Stimulated activated naive CD8-positive, alpha-beta T cell treated with anti-CD3 and anti-CD28 coated beads, Interleukin-15, Interleukin-2, amounts not matched to agents 100 U/mL and 50 U/mL, for 24 hours (primary cell): Measurements from ENCODE around the gene OR2T29.
"Not testable (repeated sequence)": the region's sequence is repeated elsewhere in the genome, so short reads cannot be mapped to it uniquely, and the experiment has no call there.

ENCODE experiments used
- ATAC-seq: fragments of 150-1000 bp; cut with Tn5 transposase; one replicate; pipeline ENCODE4 v1.10.0; 2021
- DNase-seq: peaks from one replicate; pipeline ENCODE4 v3.0.0; 2021

Gene OR2T29, protein sequence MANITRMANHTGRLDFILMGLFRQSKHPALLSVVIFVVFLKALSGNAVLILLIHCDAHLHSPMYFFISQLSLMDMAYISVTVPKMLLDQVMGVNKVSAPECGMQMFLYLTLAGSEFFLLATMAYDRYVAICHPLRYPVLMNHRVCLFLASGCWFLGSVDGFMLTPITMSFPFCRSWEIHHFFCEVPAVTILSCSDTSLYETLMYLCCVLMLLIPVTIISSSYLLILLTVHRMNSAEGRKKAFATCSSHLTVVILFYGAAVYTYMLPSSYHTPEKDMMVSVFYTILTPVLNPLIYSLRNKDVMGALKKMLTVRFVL

DNA sequence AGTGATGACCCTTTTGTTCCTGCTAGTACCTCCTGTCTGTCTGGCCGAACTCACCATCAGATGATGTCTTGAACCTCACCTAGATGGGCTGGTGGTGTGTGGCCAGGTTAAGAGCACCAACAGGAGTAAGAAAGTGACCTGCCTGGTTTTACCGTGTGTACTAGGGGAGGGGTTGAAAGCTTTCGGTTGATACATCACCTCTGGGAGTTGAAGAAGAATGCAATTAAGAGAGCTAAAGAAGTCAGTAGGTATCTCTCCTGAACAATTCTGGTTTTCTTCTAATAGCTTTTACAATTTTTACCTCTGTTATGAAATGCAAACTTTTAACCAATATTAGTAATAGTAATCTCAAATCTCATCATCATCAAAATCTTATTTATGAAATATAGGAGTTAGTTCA, at the start of gene OR2T29:
Gene OR2T29, minus strand, starts transcription at position 101 of the 400 bp plus-strand sequence. CDS start 3,281 bp downstream, outside the sequence.
- not testable (repeated sequence) for ATAC-seq, DNase-seq

DNA sequence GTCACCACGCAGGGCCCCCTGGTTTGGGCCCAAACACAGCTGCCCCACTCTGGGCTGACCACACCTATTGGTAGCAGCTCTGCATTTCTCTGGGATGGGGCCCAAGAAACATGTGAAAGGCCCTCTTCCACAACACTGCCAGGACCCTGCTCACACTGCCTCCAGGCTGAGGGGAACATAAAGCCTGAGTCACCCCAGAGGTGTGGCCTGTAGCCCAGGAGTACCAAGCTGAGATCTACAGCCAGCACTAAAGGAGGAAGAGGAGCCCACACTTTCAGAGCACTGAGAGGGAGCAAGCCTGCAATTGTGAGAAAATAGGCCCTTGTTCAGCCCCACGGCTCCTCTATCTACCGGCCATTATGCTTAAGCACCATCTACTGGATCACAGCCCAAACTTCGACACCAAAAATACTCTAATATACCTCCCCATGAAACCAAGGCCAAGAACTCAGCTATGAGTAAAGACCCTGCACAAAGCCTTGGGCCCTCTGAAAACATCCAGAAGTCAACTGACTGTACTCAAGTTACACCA, 49.4 kb upstream of the OR2T29 start:
- peak; percentile 95 for ATAC-seq
- DNase-seq = peak; percentile 33

DNA sequence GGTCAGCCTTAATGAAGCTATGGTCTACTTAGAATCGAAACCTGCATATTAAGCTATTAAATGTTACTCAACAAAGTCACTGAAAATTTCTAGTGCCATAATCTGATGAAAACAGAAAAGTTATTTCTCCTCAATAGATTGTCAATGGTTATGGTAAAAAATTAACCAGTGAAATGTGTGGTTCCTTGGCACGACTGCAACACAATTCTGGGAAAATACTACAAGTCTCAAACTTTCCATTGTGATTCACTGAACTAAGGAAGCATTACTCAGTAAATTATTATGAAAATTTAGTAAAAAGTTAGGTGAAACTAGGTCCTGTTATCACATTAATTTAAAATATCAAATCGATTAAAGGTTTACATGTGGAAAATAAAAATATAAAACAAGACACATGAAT, 47.7 kb upstream of the OR2T29 start:
- DNase-seq (no peak), ATAC-seq (no peak)

DNA sequence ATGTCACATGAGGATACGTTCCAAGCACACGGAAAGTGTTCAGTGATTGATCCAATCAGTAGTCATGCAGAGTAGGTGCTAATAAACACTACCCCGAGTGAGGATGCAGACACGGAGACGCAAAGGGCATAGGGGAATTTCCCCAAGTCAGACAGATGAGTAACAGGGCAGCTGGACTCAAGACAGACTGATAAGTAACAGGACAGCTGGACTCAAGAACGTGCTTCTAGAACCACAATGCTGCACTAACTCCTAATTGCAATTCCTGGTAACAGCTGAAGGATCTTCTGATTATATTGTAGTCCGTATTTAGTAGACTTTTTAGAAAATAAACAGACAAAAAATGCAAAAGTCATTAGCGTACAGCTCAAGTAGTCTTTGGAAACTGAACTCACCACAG, 36.8 kb upstream of the OR2T29 start:
- ATAC-seq (no peak), DNase-seq (no peak)

DNA sequence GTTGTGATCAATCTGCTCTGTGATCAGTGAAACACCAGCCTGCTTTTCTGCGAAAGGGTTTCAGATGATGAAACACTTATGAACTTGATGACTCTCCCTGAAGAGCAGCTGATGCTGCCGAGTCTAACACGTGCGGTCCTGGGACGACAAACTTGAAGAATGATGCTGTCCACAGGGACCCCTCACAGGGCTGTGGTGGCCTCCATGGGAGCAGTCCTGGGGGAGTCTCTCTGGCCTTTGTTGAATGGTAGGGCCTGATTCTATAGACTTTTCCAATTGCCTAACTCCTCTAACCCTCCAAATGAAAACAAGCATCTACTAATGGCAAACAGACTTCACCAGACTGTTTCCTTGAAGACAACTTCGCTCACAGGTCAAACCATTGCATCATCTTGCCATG, 35.0 kb upstream of the OR2T29 start, which contains the start of gene OR2T10:
Gene OR2T10, minus strand, starts transcription at position 112 of the 400 bp plus-strand sequence. CDS start 3,932 bp downstream, outside the sequence.
- ATAC-seq (no peak), DNase-seq (no peak)

DNA sequence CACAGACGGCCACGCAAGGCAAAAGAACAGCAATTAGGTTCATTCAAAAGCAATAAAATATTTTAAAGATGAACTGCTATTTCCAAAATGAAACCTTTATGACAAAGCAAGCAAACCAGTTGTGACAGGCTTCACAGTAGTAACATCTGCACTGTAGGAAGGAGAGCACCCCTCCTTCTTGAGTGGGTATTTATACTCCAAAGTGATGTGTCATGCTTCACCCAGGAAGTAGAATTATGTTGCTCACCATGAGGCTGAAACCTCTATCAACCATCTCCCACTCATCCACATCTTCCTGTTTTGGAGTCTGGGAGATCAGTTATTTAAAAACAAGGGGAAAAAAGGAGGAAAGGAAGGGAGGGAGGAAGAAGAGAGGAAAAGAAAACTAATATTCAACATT, 34.0 kb upstream of the OR2T29 start:
- ATAC-seq = no peak

DNA sequence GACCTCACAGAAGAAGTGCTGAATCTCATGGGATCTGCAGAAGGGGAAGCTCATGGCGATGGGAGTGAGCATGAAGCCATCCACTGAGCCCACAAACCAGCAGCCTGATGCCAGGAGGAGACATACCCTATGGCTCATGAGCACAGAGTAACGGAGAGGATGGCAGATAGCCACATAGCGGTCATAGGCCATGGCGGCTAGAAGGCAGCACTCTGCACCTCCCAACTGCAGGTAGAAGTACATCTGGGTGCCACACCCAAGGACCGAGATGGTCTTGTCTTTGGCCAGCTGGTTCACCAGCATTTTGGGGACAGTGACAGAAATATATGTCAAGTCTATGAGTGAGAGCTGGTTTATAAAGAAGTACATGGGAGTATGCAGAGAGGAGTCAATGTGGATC, 30.7 kb upstream of the OR2T29 start:
- ATAC-seq = no peak
- DNase-seq = no peak

More for the DNA sequence above, 34.0 kb upstream of the OR2T29 start:
- DNase-seq = no peak

DNA sequence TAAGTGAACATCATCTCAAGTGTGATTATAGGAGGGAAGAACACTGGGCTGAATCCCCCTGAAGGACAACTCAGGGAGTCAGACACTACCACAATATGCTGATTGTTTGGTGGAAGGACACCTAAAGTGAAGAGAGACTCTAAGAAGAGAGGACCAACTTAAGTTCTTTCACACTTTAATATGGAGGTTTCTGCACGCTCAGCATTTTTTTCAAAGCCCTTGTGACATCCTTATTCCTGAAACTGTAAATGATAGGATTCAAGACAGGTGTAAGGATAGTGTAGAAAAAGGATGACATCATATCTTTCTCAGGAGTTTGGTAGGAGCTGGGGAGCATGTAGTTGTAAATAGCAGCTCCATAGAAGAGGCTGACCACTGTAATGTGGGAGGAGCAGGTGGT, 30.1 kb upstream of the OR2T29 start:
- no peak for DNase-seq
- no peak for ATAC-seq

DNA sequence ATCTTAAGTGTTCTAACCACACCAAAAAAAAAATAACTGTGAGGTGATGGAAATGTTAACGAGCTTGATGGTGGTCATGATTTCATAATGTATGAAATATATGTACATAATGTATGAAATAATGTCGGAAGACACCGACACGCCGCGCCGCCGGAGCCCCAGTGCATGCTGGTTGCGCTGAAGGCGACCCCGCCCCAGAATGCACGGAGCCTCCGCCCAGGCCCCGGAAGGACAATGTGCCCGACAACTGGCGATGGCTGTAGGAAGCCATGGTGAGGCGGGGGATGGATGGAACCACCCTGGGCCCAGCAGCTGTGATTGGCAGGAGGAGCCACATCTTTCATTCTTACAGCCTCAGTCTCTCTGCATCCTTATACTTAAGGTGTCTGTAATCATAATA, 27.5 kb upstream of the OR2T29 start:
- ATAC-seq = no peak

DNA sequence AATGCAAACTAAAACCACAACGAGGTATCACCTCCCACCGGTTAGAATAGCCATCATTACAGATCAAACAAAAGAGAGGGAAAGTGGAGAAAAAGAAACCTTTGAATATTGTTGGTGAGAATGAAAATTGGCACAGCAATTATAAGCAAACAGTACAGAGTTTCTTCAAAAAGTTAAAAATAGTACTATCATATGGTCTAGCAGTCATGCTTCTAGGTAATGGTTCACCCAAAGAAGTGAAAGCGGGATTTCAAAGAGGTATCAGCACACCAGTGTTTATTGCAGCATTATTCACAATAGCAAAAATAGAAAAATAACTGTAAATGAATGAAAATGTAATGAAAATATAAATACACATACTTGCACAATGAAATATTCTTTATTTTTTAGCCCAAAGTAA, 26.8 kb upstream of the OR2T29 start:
- no peak for DNase-seq
- no peak for ATAC-seq

More for the DNA sequence above, 27.5 kb upstream of the OR2T29 start:
- DNase-seq = no peak

DNA sequence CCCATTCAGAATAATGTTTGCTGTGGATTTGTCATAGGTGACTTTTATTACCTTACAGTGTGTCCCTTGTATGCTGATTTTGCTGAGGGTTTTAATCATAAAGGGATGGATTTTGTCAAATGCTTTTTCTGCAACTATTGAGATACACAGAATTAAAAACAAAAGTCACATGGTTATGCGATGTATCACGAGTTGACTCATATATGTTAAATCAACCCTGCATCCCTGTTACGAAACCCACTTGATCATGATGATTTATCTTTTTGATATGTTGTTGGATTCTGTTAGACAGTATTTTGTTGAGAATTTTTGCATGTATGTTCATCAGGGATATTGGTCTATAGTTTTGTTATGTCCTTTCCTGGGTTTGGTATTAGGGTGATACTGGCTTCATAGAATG, 22.7 kb upstream of the OR2T29 start:
- DNase-seq (no peak), ATAC-seq (no peak)

DNA sequence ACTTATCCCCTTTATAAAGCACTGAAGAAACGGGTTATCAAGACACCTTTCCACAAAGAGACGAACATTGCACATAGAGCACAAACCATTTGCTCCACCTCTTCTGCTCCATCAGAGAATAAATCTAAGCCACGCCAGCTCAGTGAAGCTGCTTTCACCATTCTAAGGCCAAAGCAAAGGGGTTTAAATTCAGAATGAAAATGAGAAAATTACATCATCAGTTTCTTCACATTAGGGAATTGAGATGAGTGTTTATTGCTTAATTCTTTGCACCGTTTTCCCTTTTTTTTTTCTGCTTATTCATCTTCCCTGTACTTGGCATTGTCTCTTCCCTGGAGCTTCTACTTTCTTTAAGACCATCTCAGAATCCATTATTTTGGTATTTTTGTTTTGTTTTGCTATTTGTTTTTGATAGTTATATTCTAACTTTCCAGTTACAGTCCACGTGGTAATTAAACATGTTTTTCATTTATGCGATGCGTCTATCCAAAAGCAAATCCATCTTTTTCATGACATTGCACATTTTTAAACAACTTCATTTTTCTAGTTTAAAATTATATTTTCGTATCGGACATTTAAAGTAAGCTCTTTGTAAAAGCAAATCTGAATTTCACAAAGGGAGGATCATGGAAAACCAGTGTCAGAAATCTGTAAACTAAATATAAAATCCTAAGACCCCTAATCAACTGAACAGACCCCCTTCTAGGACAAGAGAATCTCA, 13.8 kb upstream of the OR2T29 start:
- DNase-seq = no peak
- ATAC-seq = no peak

DNA sequence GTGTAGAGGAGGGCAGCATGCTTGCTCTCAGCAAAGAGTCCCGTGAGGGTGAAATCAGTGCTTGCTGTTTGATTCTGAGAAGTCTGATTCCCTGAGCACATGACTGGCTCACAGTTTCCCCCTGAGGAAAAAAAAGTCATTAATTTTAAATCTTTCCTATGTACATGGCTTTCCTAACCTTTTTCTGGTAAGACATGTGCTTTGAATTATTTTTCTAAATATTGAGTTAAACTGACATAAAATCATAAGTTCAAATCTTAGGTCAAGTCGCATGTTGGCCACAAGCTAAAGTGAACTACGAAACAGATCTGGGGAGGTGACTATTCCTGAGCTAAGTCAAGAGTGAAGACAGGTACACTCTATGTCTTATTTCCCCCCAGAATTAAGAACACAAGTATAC, 12.1 kb upstream of the OR2T29 start, which contains the start of gene OR2T34:
Gene OR2T34, minus strand, starts transcription at position 101 of the 400 bp plus-strand sequence. Its CDS starts 0 bp downstream, at position 101.
- ATAC-seq, DNase-seq: not testable (repeated sequence)

DNA sequence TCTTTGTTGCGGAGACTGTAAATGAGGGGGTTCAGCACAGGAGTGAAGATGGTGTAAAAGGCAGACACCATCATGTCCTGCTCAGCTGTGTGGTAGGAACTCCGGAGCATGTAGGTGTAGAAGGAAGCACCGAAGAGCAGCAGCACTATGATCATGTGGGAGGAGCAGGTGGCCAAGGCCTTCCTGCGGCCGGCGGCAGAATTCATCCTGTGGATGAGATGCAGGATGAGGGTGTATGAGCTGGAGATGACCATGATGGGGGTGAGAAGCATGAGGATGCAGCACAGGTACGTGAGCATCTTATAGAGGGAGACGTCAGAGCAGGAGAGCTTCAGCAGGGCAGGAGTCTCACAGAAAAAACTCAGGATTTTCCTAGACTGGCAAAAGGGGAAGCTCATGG, 11.3 kb upstream of the OR2T29 start:
- not testable (repeated sequence) for DNase-seq, ATAC-seq

DNA sequence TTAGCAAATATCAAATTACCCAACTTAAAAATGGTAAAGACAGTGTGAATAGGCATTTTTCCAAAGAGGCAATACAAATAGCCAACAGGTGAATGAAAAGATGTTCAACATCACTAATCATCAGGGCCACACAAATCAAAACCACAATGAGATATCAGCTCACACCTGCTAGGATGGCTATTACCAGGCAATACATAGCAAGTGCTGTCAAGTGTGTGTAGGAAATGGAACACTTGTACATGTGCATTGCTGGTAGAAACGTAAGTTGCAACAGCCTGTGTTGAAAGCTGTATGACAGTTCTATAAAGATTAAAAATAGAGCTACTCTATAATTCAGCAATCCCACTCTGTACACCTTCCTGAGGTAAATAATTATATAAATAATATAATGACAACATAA, 9.5 kb upstream of the OR2T29 start:
- DNase-seq, ATAC-seq: not testable (repeated sequence)

DNA sequence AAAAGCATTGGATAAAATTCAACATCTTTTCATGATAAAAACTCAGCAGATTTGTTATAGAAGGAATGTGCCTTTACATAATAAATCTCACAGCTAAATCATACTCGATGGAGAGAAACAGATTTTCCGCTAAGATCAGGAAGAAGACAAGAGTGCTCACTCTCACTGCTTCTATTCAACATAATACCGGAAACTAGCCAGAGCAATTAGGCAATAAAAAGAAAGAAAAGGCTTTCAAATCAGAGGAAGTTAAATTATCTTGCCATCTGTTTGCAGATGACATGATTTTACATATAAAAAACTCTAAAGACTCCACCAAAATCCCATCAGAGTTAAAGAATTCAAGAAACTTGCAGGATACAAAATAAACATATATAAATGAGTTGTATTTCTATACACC, 8.2 kb upstream of the OR2T29 start:
- not testable (repeated sequence) for DNase-seq, ATAC-seq

DNA sequence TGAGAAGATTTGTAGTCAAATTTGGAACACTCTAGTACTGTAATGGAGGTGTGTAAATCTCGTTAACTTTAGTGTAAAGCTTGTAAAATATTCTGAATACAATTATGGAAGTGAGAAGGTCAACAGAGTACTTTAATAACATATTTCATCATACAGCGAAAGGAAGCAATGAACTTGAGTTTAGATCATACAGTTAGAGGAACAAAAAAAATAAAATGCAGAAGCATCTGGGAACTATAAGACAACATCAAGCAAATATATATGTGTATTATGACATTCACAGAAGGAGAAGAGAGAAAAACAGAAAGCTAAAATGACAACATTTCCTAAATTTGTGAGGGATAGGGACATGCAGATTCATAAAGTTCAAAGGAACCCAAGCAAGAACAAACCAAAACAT, 6.5 kb upstream of the OR2T29 start:
- not testable (repeated sequence) for ATAC-seq, DNase-seq

DNA sequence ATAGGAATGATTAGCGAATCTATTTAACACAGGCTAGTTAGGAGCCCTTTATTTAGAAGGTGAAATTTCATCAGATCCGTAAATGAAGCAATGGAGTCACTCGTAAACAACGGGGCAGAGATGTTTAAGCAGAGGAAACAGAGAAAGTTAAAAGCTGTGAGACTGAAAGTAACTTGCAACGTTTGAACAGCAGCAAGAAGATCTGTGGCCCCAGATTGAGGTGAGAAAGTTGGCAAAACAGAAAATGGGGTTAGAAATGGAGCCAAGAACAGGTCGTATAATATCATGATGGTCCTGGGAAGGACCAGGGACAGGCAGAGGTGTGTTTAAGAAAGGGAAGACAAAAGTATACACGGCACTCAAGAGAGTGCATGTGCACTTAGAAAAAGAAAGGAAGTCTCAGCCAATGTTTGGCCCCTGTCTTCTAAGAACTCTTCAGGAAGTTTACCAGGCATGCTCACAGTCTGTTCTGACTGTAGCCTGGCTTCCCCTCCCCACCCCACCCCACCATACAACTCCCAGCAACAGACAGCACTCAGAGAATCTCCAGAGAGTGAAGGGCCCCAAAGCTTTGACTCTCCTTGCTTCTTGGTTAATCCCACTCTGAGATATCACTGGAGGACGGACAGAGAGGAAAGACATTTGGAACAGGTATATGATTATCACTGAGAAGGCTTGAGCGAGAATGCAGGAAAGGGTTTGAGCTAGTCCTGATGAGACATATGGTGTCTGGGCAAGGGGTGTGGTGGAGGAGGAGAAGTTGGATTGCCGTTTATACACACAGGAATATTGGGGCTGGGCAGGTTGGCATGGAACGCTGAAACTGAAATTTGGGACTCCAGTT, 3.2 kb upstream of the OR2T29 start:
- DNase-seq = not testable (repeated sequence)
- ATAC-seq = peak; percentile 90

DNA sequence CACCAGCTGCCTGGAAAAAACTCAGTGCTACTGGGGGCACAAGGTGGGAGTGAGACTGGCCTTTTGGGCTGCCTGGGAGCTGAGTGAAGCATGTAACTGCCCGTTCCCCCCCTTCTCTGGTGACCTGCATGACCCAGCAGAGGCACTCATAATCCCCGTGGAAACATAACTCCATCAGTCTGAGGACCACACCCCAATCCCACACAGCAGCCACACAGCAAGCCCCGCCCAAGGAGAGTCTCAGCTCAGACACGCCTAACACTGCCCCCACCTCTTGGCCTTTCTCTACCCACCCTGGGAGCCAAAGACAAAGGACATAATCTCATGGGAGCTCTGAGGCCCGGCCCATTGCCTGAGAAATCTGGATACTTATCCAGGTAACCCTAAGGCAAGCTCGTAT, 11.5 kb downstream of the OR2T29 start:
- ATAC-seq = not testable (repeated sequence)

DNA sequence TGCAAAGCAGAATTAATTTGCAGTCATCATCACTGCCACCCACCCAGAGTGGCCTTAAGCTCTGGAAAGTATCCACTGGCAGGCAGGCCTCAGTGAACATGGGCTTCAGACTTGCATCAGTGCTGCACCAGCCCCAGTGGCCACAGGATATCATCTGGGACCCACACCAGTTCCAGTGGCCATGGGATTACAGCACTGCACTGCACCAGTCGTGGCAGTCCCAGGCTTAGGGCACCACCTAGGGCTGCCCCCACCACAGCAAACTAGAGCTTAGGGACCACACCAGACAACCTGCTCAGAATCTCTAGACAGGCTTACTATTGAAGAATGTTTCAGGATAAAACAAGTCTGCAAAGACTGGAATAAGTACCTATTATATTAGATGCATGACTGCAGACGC, 15.2 kb downstream of the OR2T29 start:
- not testable (repeated sequence) for DNase-seq, ATAC-seq

More for the DNA sequence above, 11.5 kb downstream of the OR2T29 start:
- not testable (repeated sequence) for DNase-seq

DNA sequence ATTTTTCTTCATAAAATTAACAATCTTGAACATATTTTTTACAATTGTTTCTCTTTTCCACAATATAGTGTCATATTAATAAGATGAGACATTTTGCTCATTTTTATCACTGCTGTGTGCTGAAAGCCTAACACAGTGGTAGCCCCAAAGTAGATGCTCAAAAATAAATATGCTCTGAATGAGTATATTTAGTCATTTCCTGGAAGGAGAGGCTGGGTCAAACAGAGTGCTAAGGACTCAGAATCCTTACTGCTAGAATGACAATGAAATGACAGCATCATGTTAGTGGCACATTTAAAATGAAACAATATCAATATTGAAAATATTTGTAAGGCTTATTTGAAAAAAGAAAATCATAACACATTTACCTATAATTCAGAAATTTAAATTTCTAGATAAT, 25.1 kb downstream of the OR2T29 start:
- not testable (repeated sequence) for DNase-seq, ATAC-seq

DNA sequence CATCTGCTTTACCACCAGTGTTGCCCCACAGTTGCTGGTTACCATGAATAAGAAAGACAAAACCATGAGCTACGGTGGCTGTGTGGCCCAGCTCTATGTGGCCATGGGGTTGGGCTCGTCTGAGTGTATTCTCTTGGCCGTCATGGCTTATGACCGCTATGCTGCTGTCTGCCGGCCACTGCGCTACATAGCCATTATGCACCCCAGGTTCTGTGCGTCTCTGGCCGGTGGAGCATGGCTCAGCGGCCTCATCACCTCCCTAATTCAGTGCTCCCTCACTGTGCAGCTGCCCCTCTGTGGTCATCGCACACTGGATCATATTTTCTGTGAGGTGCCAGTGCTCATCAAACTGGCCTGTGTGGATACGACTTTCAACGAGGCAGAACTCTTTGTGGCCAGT, 40.7 kb downstream of the OR2T29 start:
- ATAC-seq (no peak), DNase-seq (no peak)
